Spinal cord (tissue), 10 donors: ENCODE data around the gene FERMT3. TPM values are rescaled to one million over a fixed set of nuclear protein-coding genes. Genes with fewer than 3 reads are reported as not detected.

Experiments used
- DNase-seq, 6 donors: peaks; one replicate each; pipeline versions ENCODE4 v3.0.0 to v3.0.0-alpha.2; 2013 to 2015; ENCODE audit warnings: low spot score in 6 of 6, low read depth in 4 of 6
- H3K27ac ChIP-seq: one replicate; pipeline ENCODE4 v1.5.1; 2013; ENCODE audit warnings: low read depth, low read length, control low read depth
- H3K27me3 ChIP-seq: one replicate; pipeline ENCODE4 v1.6.1; 2013; ENCODE audit warnings: low read length; ENCODE audit not compliant: control insufficient read depth, insufficient read depth
- H3K36me3 ChIP-seq: one replicate; pipeline ENCODE4 v1.6.1; 2013; ENCODE audit warnings: low read length; ENCODE audit not compliant: control insufficient read depth, insufficient read depth
- H3K4me1 ChIP-seq: one replicate; pipeline ENCODE4 v1.6.1; 2013; ENCODE audit warnings: low read length; ENCODE audit not compliant: control insufficient read depth, insufficient read depth
- H3K4me3 ChIP-seq: one replicate; pipeline ENCODE4 v1.5.1; 2013; ENCODE audit warnings: low read depth, low read length, control low read depth
- H3K9me3 ChIP-seq: one replicate; pipeline ENCODE4 v1.6.1; 2013; ENCODE audit warnings: low read length; ENCODE audit not compliant: control insufficient read depth, insufficient read depth
- WGBS: methylation state at CpG from one replicate; pipeline ENCODE4 v1.1.5; 2013; ENCODE audit warnings: missing lambda C conversion rate; ENCODE audit not compliant: insufficient coverage; 5-methylcytosine and 5-hydroxymethylcytosine counted together
- polyA plus RNA-seq, 2 donors: library from polyadenylated mRNA; unstranded; fragments of 120-200 nt; gene quantifications; one replicate each; pipeline ENCODE4 v1.2.1, GENCODE V29; 2013; ENCODE audit not compliant: insufficient read length in 2 of 2
- total RNA-seq, 2 donors: library from RNA; depleted of rRNA in 1 of 2; stranded (reverse); fragments of 120-200 nt in 1 of 2; fragments of >200 nt in 1 of 2; gene quantifications; one replicate each; pipeline versions ENCODE4 v1.2.3 to v1.2.4, GENCODE V29; 2013 to 2014
- donor health status: healthy.

Gene FERMT3
- total and polyA plus RNA-seq, 4 donors: 5.1 to 8.2 (median 5.9) TPM

GRCh38 chr11:64204464-64204989 lies 2.0 kb upstream of the FERMT3 start:
- peak in 5 of 6 donors; percentile 53 to 93 (median 77) for DNase-seq
- peaks cover 96% of the 10 kb centered on the region for H3K36me3 ChIP-seq
- no peak overlapping the region for H3K4me3 ChIP-seq
- no peaks in the 10 kb centered on the region for H3K27me3 ChIP-seq
- H3K9me3 ChIP-seq: no peaks in the 10 kb centered on the region
- WGBS: 8% methylated on average over 2 of the region's 7 CpGs
- H3K4me1 ChIP-seq: peaks cover 22% of the 10 kb centered on the region
- no peak overlapping the region for H3K27ac ChIP-seq

DNA sequence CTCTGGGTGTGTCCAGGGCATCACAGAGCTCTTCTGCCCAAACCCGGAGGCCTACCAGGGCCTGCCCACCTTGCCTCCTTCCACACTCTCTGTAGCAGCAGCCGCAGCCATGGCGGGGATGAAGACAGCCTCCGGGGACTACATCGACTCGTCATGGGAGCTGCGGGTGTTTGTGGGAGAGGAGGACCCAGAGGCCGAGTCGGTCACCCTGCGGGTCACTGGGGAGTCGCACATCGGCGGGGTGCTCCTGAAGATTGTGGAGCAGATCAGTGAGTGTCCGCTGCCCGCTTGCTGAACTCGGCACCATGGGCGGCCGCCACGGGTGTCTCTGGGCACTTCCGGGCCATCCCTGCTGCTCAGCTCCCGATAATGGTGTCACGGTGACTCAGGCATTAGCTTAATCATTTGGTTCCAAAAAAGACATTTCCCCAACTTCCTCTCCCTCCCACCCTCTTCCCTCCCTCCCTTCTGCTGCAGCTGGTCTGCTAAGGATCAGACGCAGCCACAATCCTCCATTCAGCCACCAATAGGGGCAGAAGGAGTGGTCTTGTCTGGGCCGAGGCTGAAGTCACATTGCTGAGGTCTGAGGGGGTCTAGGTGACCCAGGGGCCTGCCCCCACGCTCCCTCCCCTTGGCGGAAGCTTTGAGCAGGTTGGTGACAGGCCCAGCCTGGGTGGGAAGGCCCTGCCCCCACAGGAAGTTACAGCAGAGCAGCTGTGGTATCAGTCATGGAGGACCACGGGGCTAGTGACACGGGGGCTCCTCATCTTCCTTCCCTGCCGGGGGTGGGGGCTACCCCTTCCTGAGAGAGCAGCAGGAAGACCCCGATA lies 950 bp downstream of the FERMT3 start:
- peaks cover 84% of the 10 kb centered on the region for H3K36me3 ChIP-seq
- DNase-seq: no peak
- H3K4me3 ChIP-seq: no peak overlapping the region
- peaks cover 23% of the 10 kb centered on the region for H3K4me1 ChIP-seq
- WGBS: 71% methylated on average over 27 of the region's 30 CpGs
- no peaks in the 10 kb centered on the region for H3K9me3 ChIP-seq
- H3K27me3 ChIP-seq: no peaks in the 10 kb centered on the region
- H3K27ac ChIP-seq: peak overlapping the region; percentile 75

DNA sequence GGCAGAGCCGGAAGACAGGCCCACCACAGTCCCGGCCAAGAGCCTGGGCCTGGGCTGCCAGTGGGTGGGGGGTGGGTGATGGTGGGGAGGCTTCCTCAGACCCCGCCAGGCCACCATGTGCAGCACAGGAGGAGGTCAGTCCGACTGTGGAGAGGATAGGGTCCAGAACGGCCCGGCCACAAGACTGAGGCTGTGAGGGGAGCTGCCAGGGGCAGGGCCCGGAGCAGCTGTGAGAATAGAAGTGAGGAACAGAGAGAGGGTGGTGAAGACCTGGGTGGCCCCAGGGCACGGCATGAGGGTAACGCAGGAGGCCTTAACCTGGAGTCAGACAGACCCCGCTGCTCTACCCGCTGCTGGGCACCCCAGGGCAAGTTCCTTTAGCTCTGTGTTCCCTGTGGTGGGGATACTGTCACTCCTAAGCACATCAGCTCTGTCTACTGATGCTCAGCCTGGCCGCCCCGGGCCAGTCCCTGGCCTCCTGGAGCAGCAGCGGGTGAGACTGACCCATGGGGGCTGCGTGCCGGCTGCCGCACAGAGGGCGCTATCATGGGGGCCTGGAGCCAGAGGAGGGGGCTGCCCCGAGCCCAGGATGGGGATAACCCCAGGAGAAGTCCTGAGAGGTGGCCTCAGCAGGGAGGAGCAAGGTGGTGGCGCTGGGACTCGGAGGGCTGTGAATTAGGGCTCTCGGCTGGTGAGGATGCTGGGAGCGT lies 1.7 kb downstream of the FERMT3 start:
- H3K27ac ChIP-seq: peak overlapping the region; percentile 75
- DNase-seq: no peak
- H3K36me3 ChIP-seq: peaks cover 76% of the 10 kb centered on the region
- H3K27me3 ChIP-seq: no peaks in the 10 kb centered on the region
- WGBS: 81% methylated on average over 23 of the region's 23 CpGs
- no peak overlapping the region for H3K4me3 ChIP-seq
- H3K4me1 ChIP-seq: peaks cover 23% of the 10 kb centered on the region
- H3K9me3 ChIP-seq: no peaks in the 10 kb centered on the region

DNA sequence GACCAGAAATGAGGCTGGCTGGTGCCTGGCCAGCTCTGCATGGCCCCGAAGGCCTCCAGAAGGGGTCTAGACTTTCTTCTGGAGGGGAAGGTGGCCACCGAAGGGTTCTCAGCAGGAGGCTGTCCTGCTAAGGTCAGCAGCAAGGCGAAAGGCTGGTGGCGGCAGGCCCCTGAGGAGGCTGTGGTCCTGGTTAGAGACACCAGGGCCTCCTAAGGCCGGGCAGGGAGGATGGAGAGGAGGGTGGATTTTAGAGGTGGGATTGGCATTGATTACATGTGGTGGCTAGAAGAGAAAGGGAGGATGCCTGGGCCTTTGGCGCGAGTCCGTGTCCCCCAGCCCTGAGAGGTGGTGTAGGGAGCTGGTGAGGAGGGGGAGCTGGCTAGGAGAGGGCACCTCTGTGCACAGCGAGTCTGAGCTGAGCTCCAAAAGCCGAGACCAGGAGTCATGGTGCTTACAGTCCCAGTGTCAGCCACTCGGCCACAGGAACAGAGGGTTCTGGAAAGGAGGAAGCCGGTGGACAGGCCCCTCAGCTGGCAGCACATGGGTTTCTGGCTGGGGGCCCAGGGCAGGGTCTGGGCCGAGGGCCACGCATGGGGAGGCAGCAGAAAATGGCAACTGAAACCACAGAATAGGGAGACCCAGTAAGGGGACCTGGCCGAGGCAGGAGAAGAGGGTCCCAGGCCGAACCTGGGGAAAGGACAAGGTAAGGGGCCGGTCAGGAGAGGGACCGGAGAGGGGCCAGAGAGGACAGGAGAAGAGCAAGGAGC lies 2.5 kb downstream of the FERMT3 start:
- H3K9me3 ChIP-seq: no peaks in the 10 kb centered on the region
- H3K36me3 ChIP-seq: peaks cover 69% of the 10 kb centered on the region
- no peak overlapping the region for H3K27ac ChIP-seq
- H3K4me1 ChIP-seq: peaks cover 23% of the 10 kb centered on the region
- no peaks in the 10 kb centered on the region for H3K27me3 ChIP-seq
- 75% methylated on average over 18 of the region's 18 CpGs for WGBS
- no peak overlapping the region for H3K4me3 ChIP-seq
- DNase-seq: no peak

GRCh38 chr11:64209563-64209843 lies 3.0 kb downstream of the FERMT3 start:
- Histone ChIP-seq H3K4me1 (peaks cover 18% of the 10 kb centered on the region), H3K9me3 (no peaks in the 10 kb centered on the region), H3K27me3 (no peaks in the 10 kb centered on the region), H3K4me3 (no peak overlapping the region), H3K27ac (no peak overlapping the region), H3K36me3 (peaks cover 64% of the 10 kb centered on the region)
- no peak for DNase-seq
- 80% methylated on average over 8 of the region's 8 CpGs for WGBS

GRCh38 chr11:64210301-64211020 lies 3.9 kb downstream of the FERMT3 start:
- Histone ChIP-seq H3K4me1 (peaks cover 18% of the 10 kb centered on the region), H3K9me3 (no peaks in the 10 kb centered on the region), H3K27ac (no peak overlapping the region), H3K36me3 (peaks cover 54% of the 10 kb centered on the region), H3K4me3 (no peak overlapping the region), H3K27me3 (no peaks in the 10 kb centered on the region)
- WGBS: 92% methylated on average over 24 of the region's 24 CpGs
- no peak for DNase-seq

GRCh38 chr11:64211181-64211872 lies 4.8 kb downstream of the FERMT3 start:
- Histone ChIP-seq H3K4me1 (peaks cover 18% of the 10 kb centered on the region), H3K27ac (no peak overlapping the region), H3K4me3 (no peak overlapping the region), H3K36me3 (peaks cover 46% of the 10 kb centered on the region), H3K9me3 (no peaks in the 10 kb centered on the region), H3K27me3 (no peaks in the 10 kb centered on the region)
- WGBS: 86% methylated on average over 26 of the region's 30 CpGs
- DNase-seq: no peak

- Histone ChIP-seq H3K4me3 (no peak overlapping the region), H3K4me1 (peaks cover 10% of the 10 kb centered on the region), H3K9me3 (no peaks in the 10 kb centered on the region), H3K27me3 (no peaks in the 10 kb centered on the region), H3K36me3 (peaks cover 24% of the 10 kb centered on the region), H3K27ac (no peak overlapping the region)
- DNase-seq: no peak
- 64% methylated on average over 5 of the region's 6 CpGs for WGBS
Measured at GRCh38 chr11:64216879-64217278, 10.4 kb downstream of the FERMT3 start.
